Measurements from ENCODE around the gene GARIN3. TPM values are rescaled to one million over a fixed set of nuclear protein-coding genes. Genes with fewer than 3 reads are reported as not detected.
A peak's percentile ranks its signal among the peaks of the same experiment; 100 is the strongest.

The GARIN3 gene
- total and polyA plus RNA-seq, 12 donors: not detected

DNA sequence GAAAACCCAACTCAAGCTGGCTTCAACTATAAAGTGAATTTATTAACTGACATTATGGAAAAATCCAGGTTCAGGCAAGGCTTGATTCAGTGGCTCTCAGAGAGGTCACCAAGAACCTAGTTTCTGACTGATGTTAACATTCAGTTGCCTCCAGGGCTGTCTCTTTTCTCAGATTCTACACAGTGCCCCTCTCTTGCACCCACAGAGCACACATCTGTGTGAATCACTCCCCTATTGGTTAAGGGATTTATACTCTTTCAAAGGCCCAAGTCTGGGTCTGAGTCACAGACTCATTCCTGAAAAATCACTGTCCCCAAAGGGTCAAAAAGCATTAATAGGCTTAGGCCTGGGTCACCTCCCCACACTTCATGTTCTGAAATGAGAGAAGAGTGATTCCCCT lies 51.1 kb downstream of the GARIN3 start:
- Histone ChIP-seq H3K27me3 (no peaks in the 10 kb centered on the region), H3K9me3 (no peaks in the 10 kb centered on the region), H3K4me3 (no peak overlapping the region), H3K36me3 (no peaks in the 10 kb centered on the region), H3K27ac (peak overlapping the region in 8 of 10 donors; percentile 1 to 60 (median 27)), H3K4me1 (peaks cover 0 to 13% (median 3%) of the 10 kb centered on the region in 9 donors)
- ATAC-seq (peak in 2 of 8 donors; percentile 9 to 38), DNase-seq (no peak)
- intact Hi-C loops (cut with DNase I): no loop called here
- TF ChIP-seq, protein P1, sequence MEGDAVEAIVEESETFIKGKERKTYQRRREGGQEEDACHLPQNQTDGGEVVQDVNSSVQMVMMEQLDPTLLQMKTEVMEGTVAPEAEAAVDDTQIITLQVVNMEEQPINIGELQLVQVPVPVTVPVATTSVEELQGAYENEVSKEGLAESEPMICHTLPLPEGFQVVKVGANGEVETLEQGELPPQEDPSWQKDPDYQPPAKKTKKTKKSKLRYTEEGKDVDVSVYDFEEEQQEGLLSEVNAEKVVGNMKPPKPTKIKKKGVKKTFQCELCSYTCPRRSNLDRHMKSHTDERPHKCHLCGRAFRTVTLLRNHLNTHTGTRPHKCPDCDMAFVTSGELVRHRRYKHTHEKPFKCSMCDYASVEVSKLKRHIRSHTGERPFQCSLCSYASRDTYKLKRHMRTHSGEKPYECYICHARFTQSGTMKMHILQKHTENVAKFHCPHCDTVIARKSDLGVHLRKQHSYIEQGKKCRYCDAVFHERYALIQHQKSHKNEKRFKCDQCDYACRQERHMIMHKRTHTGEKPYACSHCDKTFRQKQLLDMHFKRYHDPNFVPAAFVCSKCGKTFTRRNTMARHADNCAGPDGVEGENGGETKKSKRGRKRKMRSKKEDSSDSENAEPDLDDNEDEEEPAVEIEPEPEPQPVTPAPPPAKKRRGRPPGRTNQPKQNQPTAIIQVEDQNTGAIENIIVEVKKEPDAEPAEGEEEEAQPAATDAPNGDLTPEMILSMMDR (IDR thresholded peaks at IDR 0.05): no peak

DNA sequence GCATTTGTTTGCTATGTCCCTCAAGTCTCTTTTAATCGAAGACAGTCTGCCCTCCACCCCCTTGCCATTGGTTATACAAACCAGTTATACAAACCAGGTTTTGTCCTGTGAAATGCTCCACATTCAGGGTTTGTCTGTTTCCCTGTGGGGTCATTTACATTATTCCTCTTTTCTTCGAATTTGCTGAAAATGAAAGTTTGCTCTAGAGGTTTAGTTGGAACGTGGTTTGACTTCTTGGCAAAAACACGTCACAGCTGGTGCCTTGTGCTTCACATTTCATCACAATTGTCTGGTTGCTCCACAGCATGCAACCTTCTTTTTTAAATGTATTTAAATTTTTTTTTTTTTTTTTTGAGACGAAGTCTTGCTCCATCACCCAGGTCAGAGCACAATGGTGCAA lies 53.1 kb downstream of the GARIN3 start:
- ATAC-seq (peak in 1 of 8 donors; percentile 33), DNase-seq (no peak)
- Histone ChIP-seq H3K4me1 (peaks cover 0 to 23% (median 3%) of the 10 kb centered on the region in 9 donors), H3K27ac (peak overlapping the region in 1 of 10 donors; percentile 80), H3K36me3 (no peaks in the 10 kb centered on the region), H3K9me3 (no peaks in the 10 kb centered on the region), H3K4me3 (no peak overlapping the region), H3K27me3 (no peaks in the 10 kb centered on the region)
- WGBS, 2 donors: 58 to 69% methylated on average over 5 of the region's 5 CpGs
- TF ChIP-seq, protein P1 (IDR thresholded peaks at IDR 0.05): no peak
- intact Hi-C loops (cut with DNase I): no loop called here

Other genes with a start within 250 kb of the GARIN3 start
- 1 to 10 TPM in 1 of 10 donors, under 1 TPM in 3, not detected in 6; 0.17 to 2.3 (median 0.26) TPM for gene TIMD4, start 203.0 kb downstream of the GARIN3 start, total RNA-seq
- gene TIMD4, start 203.0 kb downstream of the GARIN3 start, polyA plus RNA-seq: under 1 TPM in 1 of 2 donors, not detected in 1; 0.07 TPM
- gene HAVCR1, start 107.1 kb downstream of the GARIN3 start, total RNA-seq: under 1 TPM in 3 of 10 donors, not detected in 7; 0.15 to 0.36 (median 0.19) TPM
- gene HAVCR1, start 107.1 kb downstream of the GARIN3 start, polyA plus RNA-seq: not detected
- gene HAVCR2, start 57.2 kb downstream of the GARIN3 start, total RNA-seq: 10 to 100 TPM in 1 of 10 donors, 1 to 10 TPM in 7, under 1 TPM in 2; 0.76 to 14.9 (median 1.9) TPM
- gene HAVCR2, start 57.2 kb downstream of the GARIN3 start, polyA plus RNA-seq: 1 to 10 TPM; 1.4 to 1.6 TPM
- gene MED7, start 23.4 kb downstream of the GARIN3 start, total RNA-seq: 10 to 100 TPM in 2 of 10 donors, 1 to 10 TPM in 8; 7.3 to 11.5 (median 9.3) TPM
- 1 to 10 TPM; 8.5 to 9.7 TPM for gene MED7, start 23.4 kb downstream of the GARIN3 start, polyA plus RNA-seq
- gene ITK, start 14.6 kb upstream of the GARIN3 start, total RNA-seq: 1 to 10 TPM in 4 of 10 donors, under 1 TPM in 5, not detected in 1; 0.09 to 4.7 (median 0.81) TPM
- gene ITK, start 14.6 kb upstream of the GARIN3 start, polyA plus RNA-seq: under 1 TPM; 0.15 to 0.20 TPM
- 10 to 100 TPM; 20.3 to 50.8 (median 34.4) TPM for gene CYFIP2, start 99.9 kb upstream of the GARIN3 start, total RNA-seq
- 10 to 100 TPM; 23.5 to 28.5 TPM for gene CYFIP2, start 99.9 kb upstream of the GARIN3 start, polyA plus RNA-seq